HS-5 (cell line): ENCODE data around the gene SLC6A6.
"Not testable (repeated sequence)": the region's sequence is repeated elsewhere in the genome, so short reads cannot be mapped to it uniquely, and the experiment has no call there.

Source experiments
- DNase-seq: peaks from one replicate; pipeline ENCODE4 v3.0.0-alpha.2; 2012; ENCODE audit warnings: low read depth

Gene SLC6A6

GRCh38 chr3:14437705-14438104, 35.3 kb downstream of the SLC6A6 start:
- DNase-seq = not testable (repeated sequence)

GRCh38 chr3:14438262-14438661, 35.9 kb downstream of the SLC6A6 start:
- DNase-seq = no peak

- DNase-seq = no peak
Observed at GRCh38 chr3:14438929-14439328, 36.5 kb downstream of the SLC6A6 start.

GRCh38 chr3:14439501-14440167, 37.2 kb downstream of the SLC6A6 start:
- DNase-seq = no peak

GRCh38 chr3:14440168-14440518, 37.7 kb downstream of the SLC6A6 start:
- no peak for DNase-seq

GRCh38 chr3:14440531-14441239, 38.3 kb downstream of the SLC6A6 start:
- no peak for DNase-seq

GRCh38 chr3:14441240-14441919, 39.0 kb downstream of the SLC6A6 start:
- no peak for DNase-seq

GRCh38 chr3:14441920-14442300, 39.5 kb downstream of the SLC6A6 start:
- no peak for DNase-seq

- DNase-seq = no peak
Observed at GRCh38 chr3:14444380-14444779, 42.0 kb downstream of the SLC6A6 start.

GRCh38 chr3:14445773-14446172, 43.4 kb downstream of the SLC6A6 start:
- DNase-seq = no peak

- DNase-seq = no peak
Observed at GRCh38 chr3:14446988-14447570, 44.7 kb downstream of the SLC6A6 start.

- no peak for DNase-seq
Observed at GRCh38 chr3:14448063-14448462, 45.7 kb downstream of the SLC6A6 start.

GRCh38 chr3:14448756-14449727, 46.6 kb downstream of the SLC6A6 start:
- DNase-seq = no peak

GRCh38 chr3:14450506-14450905, 48.1 kb downstream of the SLC6A6 start:
- DNase-seq = no peak

- DNase-seq = no peak
Observed at GRCh38 chr3:14450922-14451606, 48.7 kb downstream of the SLC6A6 start.

GRCh38 chr3:14451844-14452739, 49.7 kb downstream of the SLC6A6 start:
- DNase-seq = peak; percentile 43

GRCh38 chr3:14452740-14453710, 50.6 kb downstream of the SLC6A6 start:
- peak; percentile 67 for DNase-seq

GRCh38 chr3:14453876-14454638, 51.7 kb downstream of the SLC6A6 start:
- no peak for DNase-seq
